ENCODE measurements around the gene PDK1.

DNA sequence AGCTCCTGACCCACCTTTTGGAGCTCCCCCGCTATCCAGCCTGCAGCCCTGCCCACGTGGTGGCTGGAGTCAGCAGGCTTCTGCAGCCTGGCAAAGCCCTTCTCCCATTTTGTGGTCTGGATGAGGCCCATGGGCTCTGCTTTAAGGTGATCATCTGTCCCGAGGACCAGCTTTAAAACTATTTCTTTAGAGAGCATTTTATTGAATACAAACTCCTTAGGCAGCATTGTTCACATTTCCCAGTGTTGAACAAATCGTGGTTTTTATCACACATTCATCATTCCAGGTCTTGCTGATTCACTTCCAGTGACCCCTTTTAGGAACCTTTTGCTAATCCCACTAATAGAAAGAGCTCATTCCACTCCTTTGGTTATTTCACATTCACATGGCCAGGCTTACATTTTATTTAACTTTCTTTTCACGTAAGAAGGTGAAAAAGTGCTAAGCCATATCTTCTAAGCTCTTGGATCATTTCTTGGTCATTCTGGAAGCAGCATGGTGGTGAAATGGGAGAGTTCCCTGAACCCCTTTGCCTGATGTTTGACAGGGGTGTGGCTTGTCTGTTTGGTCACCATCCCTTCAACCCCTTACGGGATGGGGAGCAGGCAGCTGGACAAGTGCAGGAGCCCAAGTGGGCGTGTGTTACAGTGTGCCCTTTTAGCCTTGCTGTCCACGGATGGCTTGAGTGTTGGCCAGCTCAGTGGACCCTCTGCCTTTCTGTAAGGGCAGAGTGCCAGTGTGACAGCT lies 99.4 kb downstream of the PDK1 start:
- TF ChIP-seq, protein P1, sequence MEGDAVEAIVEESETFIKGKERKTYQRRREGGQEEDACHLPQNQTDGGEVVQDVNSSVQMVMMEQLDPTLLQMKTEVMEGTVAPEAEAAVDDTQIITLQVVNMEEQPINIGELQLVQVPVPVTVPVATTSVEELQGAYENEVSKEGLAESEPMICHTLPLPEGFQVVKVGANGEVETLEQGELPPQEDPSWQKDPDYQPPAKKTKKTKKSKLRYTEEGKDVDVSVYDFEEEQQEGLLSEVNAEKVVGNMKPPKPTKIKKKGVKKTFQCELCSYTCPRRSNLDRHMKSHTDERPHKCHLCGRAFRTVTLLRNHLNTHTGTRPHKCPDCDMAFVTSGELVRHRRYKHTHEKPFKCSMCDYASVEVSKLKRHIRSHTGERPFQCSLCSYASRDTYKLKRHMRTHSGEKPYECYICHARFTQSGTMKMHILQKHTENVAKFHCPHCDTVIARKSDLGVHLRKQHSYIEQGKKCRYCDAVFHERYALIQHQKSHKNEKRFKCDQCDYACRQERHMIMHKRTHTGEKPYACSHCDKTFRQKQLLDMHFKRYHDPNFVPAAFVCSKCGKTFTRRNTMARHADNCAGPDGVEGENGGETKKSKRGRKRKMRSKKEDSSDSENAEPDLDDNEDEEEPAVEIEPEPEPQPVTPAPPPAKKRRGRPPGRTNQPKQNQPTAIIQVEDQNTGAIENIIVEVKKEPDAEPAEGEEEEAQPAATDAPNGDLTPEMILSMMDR (IDR thresholded peaks at IDR 0.05): no peak
- TF ChIP-seq CEBPB (IDR thresholded peaks at IDR 0.05) (no peak), PBX3 (IDR thresholded peaks at IDR 0.05) (no peak), EP300 (IDR thresholded peaks at IDR 0.05) (no peak), CHD2 (IDR thresholded peaks at IDR 0.05; ENCODE audit: low read length, partially characterized antibody) (no peak), POLR2A (IDR thresholded peaks at IDR 0.05; ENCODE audit: low read length) (no peak)

Data from A549 (cell line).